GM12872 (cell line): ENCODE data around the gene GPC1.

ENCODE experiments used
- CTCF ChIP-seq: IDR thresholded peaks from 3 replicates; pipeline ENCODE4 v1.5.1; 2011; ENCODE audit warnings: low read depth, mild to moderate bottlenecking, low read length, moderate library complexity; ENCODE audit not compliant: insufficient read depth

Gene GPC1

DNA sequence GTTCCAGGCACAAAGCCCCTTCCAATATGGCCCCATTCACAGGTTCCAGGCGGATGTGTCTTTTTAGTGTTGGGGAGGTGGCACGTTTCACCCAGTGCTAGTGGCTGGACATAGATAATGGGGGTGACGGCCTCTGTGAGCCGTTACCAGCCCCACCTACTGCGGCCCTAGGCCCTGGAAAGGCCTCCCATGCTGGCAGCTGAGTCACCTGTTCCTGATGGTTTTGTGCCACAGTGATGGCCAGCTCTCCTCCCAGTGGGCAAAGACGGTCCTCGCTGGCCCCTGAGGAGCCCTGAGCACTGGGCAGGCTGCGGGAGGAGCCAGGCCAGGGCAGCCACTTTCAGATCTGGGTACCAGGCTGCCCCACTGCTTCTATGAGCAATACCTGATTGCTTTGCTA lies 40.0 kb upstream of the GPC1 start:
- TF ChIP-seq CTCF = no peak

- TF ChIP-seq CTCF = no peak
Measured at GRCh38 chr2:240395896-240396622, 39.4 kb upstream of the GPC1 start.

DNA sequence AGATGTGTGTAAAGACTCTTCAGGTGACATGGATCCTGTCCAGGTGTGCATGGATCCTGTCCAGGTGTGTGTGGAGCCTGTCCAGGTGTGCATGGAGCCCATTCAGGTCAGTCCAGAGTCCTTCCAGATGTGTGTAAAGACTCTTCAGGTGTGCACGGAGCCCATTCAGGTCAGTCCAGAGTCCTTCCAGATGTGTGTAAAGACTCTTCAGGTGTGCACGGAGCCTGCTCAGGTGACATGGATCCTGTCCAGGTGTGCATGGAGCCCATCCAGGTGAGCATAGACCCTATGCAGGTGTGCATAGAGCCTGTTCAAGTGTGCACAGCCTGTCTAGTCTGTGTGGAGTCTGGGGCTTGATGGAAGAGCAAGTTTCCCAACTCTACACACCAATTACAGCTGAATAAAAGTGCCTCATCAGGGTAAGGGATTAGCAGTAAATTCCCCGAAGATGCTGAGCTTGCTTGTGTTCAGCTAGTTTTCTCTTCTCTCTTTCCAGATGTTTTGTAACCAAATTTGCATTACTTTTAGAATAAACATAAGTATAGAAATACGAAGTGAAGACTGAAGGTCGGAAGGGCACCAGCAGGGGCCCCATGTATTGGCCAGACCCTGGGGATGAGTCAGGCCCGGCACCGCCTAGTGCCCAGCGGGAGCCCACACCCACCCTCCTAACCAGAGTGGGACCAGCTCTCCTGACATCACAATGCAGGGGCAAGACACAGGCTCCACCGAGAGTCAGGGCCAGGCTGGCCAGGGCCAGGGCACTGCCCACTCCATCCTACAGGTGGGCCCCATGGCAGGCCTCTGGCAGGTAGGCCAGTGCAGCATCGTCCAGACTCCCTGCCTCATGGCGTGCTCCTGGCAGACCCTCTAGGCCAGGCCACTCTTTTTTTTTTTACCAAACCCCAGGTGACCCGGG lies 38.6 kb upstream of the GPC1 start:
- no peak for TF ChIP-seq CTCF

DNA sequence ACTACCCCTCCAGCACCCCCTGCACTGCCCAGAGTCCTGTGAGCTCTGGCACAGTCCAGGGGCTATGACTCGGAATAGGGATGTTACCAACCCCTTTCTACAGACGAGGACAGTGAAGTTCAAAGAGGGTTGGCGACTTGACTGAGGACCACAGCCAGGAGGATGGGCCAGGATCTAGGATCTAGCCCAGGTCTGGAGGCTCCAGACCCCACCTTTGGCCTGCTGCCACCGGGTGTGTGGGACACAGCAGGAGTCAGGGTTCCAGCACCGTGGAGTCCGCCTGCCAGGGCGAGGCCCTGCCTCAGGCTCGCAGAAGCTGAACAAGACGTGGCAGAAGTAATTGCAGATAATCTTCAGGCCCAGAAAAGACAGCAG lies 37.9 kb upstream of the GPC1 start:
- TF ChIP-seq CTCF = no peak

- no peak for TF ChIP-seq CTCF
Measured at GRCh38 chr2:240397924-240398645, 37.4 kb upstream of the GPC1 start.

- TF ChIP-seq CTCF = no peak
Measured at GRCh38 chr2:240398661-240399267, 36.7 kb upstream of the GPC1 start.
